ENCODE data around the gene ACTR8. TPM values are rescaled to one million over a fixed set of nuclear protein-coding genes. Genes with fewer than 3 reads are reported as not detected.
A peak's percentile ranks its signal among the peaks of the same experiment; 100 is the strongest.

Gene ACTR8
- total RNA-seq, 4 donors from 2014 or later, result 14.0 to 40.0 (median 27.2) TPM

- no peaks in the 10 kb centered on the region for H3K9me3 ChIP-seq
- H3K4me3 ChIP-seq, result no peak overlapping the region
- DNase-seq (ENCODE audit: low spot score in 2 of 2), result no peak
- TF ChIP-seq, protein P1, sequence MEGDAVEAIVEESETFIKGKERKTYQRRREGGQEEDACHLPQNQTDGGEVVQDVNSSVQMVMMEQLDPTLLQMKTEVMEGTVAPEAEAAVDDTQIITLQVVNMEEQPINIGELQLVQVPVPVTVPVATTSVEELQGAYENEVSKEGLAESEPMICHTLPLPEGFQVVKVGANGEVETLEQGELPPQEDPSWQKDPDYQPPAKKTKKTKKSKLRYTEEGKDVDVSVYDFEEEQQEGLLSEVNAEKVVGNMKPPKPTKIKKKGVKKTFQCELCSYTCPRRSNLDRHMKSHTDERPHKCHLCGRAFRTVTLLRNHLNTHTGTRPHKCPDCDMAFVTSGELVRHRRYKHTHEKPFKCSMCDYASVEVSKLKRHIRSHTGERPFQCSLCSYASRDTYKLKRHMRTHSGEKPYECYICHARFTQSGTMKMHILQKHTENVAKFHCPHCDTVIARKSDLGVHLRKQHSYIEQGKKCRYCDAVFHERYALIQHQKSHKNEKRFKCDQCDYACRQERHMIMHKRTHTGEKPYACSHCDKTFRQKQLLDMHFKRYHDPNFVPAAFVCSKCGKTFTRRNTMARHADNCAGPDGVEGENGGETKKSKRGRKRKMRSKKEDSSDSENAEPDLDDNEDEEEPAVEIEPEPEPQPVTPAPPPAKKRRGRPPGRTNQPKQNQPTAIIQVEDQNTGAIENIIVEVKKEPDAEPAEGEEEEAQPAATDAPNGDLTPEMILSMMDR (IDR thresholded peaks at IDR 0.05), result no peak
- no peak for TF ChIP-seq POLR2A (IDR thresholded peaks at IDR 0.05)
- TF ChIP-seq EP300 (IDR thresholded peaks at IDR 0.05), result no peak
- no peak overlapping the region for H3K27ac ChIP-seq
- peaks cover 0 to 89% (median 7%) of the 10 kb centered on the region in 3 donors for H3K36me3 ChIP-seq
- H3K27me3 ChIP-seq, result no peaks in the 10 kb centered on the region
- WGBS, 2 donors, result 89% methylated on average over 1 of the region's 1 CpG
- H3K4me1 ChIP-seq, result no peaks in the 10 kb centered on the region
Observed at GRCh38 chr3:53863145-53863544, 18.8 kb downstream of the ACTR8 start.

DNA sequence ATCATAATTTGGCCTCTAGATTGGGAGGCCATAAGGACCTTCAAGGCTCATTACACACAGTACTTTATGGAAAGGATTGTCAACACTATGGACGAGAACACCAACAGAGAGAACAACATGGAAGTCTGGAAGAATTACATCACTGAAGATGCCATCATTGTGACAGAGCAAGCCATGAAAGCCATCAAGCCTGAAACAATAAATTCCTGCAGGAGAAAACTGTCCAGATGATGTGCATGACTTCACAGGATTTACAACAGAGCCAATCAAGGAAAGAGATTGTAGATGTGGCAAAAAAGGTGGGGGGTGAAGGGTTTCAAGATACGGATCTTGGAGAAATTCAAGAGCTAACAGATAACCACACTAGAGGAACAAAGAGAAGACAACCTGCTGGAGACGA lies 19.7 kb downstream of the ACTR8 start:
- TF ChIP-seq, protein P1 (IDR thresholded peaks at IDR 0.05), result no peak
- TF ChIP-seq EP300 (IDR thresholded peaks at IDR 0.05) (no peak), POLR2A (IDR thresholded peaks at IDR 0.05) (no peak)
- DNase-seq (ENCODE audit: low spot score in 2 of 2), result no peak
- WGBS, 2 donors, result 88 to 96% methylated on average over 3 of the region's 3 CpGs
- Histone ChIP-seq H3K4me1 (no peaks in the 10 kb centered on the region), H3K9me3 (no peaks in the 10 kb centered on the region), H3K36me3 (peaks cover 0 to 80% (median 7%) of the 10 kb centered on the region in 3 donors), H3K27me3 (no peaks in the 10 kb centered on the region), H3K27ac (no peak overlapping the region), H3K4me3 (no peak overlapping the region)

DNA sequence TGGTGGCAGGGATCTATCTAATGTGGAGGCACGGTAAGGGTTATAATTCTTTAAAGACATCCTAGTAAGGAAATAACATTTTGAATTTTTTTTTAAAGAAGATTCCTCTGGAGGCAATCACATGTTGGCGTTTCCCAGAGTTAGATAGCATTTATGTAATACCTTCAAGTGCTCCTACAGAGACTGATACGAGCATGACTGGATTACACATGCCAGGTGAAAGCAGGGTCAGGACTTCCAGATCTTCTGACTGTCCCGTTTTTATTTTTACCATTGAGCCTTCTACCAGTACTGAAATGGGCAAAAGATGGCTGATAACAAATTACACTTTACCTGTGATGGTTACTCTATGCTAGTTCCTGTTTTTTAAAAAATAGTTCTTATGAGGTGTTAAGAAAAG lies 21.8 kb downstream of the ACTR8 start:
- no peaks in the 10 kb centered on the region for H3K4me1 ChIP-seq
- H3K36me3 ChIP-seq, result peaks cover 0 to 59% (median 7%) of the 10 kb centered on the region in 3 donors
- no peak for DNase-seq (ENCODE audit: low spot score in 2 of 2)
- no peak overlapping the region for H3K4me3 ChIP-seq
- TF ChIP-seq, protein P1 (IDR thresholded peaks at IDR 0.05), result no peak
- TF ChIP-seq EP300 (IDR thresholded peaks at IDR 0.05) (no peak), POLR2A (IDR thresholded peaks at IDR 0.05) (no peak)
- 76 to 88% methylated on average over 4 of the region's 4 CpGs for WGBS, 2 donors
- H3K27ac ChIP-seq, result no peak overlapping the region
- H3K9me3 ChIP-seq, result no peaks in the 10 kb centered on the region
- no peaks in the 10 kb centered on the region for H3K27me3 ChIP-seq

- WGBS, 2 donors, result 86% methylated on average over 6 of the region's 6 CpGs
- H3K4me1 ChIP-seq, result no peaks in the 10 kb centered on the region
Observed at GRCh38 chr3:53859178-53859577, 22.8 kb downstream of the ACTR8 start.

DNA sequence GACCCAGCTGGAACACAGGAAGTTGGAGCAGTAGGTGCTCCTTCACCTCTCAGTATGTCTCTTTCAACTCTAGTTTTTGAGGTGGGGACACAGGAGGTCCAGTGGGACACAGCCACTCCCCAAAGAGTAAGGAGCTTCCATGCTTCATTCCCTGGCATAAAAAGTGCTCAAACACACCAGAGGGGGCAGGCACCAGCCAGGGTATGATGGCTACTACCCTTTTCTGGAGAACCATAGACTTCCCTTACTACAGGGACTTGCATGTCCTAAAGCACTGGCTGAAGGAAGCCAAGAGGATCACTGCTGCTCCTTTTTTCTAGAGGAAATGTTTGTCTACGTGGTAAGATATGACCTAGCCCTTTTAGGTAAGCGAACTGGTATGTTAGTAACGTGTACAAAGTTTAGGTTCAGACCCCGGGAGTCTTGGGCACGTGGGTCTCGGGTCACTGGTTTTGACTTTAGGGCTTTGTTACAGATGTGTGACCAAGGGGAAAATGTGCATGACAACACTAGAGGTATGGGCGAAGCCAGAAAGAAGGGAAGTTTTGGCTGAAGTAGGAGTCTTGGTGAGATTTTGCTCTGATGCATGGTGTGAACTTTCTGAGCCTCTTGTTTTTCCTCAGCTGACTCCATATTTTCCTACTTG lies 23.7 kb downstream of the ACTR8 start:
- TF ChIP-seq, protein P1 (IDR thresholded peaks at IDR 0.05), result no peak
- TF ChIP-seq EP300 (IDR thresholded peaks at IDR 0.05) (no peak), POLR2A (IDR thresholded peaks at IDR 0.05) (no peak)
- no peak for DNase-seq (ENCODE audit: low spot score in 2 of 2)
- Histone ChIP-seq H3K36me3 (peaks cover 0 to 39% (median 0%) of the 10 kb centered on the region in 3 donors), H3K4me3 (no peak overlapping the region), H3K27ac (peak overlapping the region in 2 of 4 donors; percentile 21 to 41), H3K4me1 (no peaks in the 10 kb centered on the region), H3K9me3 (no peaks in the 10 kb centered on the region), H3K27me3 (no peaks in the 10 kb centered on the region)
- 66% methylated on average over 7 of the region's 7 CpGs for whole genome bisulfite sequencing, 2 donors

More at GRCh38 chr3:53859178-53859577, 22.8 kb downstream of the ACTR8 start:
- DNase-seq (ENCODE audit: low spot score in 2 of 2), result no peak
- Histone ChIP-seq H3K27ac (peak overlapping the region in 2 of 4 donors; percentile 21 to 41), H3K4me3 (no peak overlapping the region), H3K36me3 (peaks cover 0 to 49% (median 3%) of the 10 kb centered on the region in 3 donors), H3K27me3 (no peaks in the 10 kb centered on the region), H3K9me3 (no peaks in the 10 kb centered on the region)
- TF ChIP-seq, protein P1 (IDR thresholded peaks at IDR 0.05), result no peak
- TF ChIP-seq EP300 (IDR thresholded peaks at IDR 0.05) (no peak), POLR2A (IDR thresholded peaks at IDR 0.05) (no peak)
